Activated T-cell treated with anti-CD3 and anti-CD28 coated beads, Interleukin-2, amount 50 U/mL, for 24 hours (primary cell): ENCODE data around the gene TRIM46.
A peak's percentile ranks its signal among the peaks of the same experiment; 100 is the strongest.
"Not testable (repeated sequence)": the region's sequence is repeated elsewhere in the genome, so short reads cannot be mapped to it uniquely, and the experiment has no call there.

Source experiments
- DNase-seq: peaks from one replicate; pipeline ENCODE4 v3.0.0-alpha.2; 2020
- H3K27ac Mint-ChIP-seq: 2 replicates; pipeline ENCODE4 v1.8.0; 2020; ENCODE audit warnings: mild to moderate bottlenecking, mixed read lengths
- H3K27me3 Mint-ChIP-seq: 2 replicates; pipeline ENCODE4 v1.8.0; 2020; ENCODE audit warnings: mixed read lengths
- H3K36me3 Mint-ChIP-seq: 2 replicates; pipeline ENCODE4 v1.8.0; 2020; ENCODE audit warnings: low read depth, mixed read lengths
- H3K4me1 Mint-ChIP-seq: 2 replicates; pipeline ENCODE4 v1.8.0; 2020; ENCODE audit warnings: low read depth, mixed read lengths
- H3K4me3 Mint-ChIP-seq: 2 replicates; pipeline ENCODE4 v1.8.0; 2020; ENCODE audit warnings: mild to moderate bottlenecking, moderate library complexity, mixed read lengths
- H3K9me3 Mint-ChIP-seq: 2 replicates; pipeline ENCODE4 v1.8.0; 2020; ENCODE audit warnings: mixed read lengths

The TRIM46 gene

GRCh38 chr1:155133799-155134281 is 39.8 kb upstream of the TRIM46 start:
- H3K4me3 Mint-ChIP-seq: no peak overlapping the region
- peaks cover 38% of the 10 kb centered on the region for H3K36me3 Mint-ChIP-seq
- H3K27ac Mint-ChIP-seq: no peak overlapping the region
- DNase-seq: no peak
- peaks cover 51% of the 10 kb centered on the region for H3K4me1 Mint-ChIP-seq
- H3K27me3 Mint-ChIP-seq: peaks cover 2% of the 10 kb centered on the region
- no peaks in the 10 kb centered on the region for H3K9me3 Mint-ChIP-seq

GRCh38 chr1:155134322-155134721 is 39.3 kb upstream of the TRIM46 start:
- H3K27me3 Mint-ChIP-seq: no peaks in the 10 kb centered on the region
- H3K4me3 Mint-ChIP-seq: peak overlapping the region; percentile 100
- H3K4me1 Mint-ChIP-seq: peaks cover 49% of the 10 kb centered on the region
- peaks cover 43% of the 10 kb centered on the region for H3K36me3 Mint-ChIP-seq
- DNase-seq: no peak
- peak overlapping the region; percentile 100 for H3K27ac Mint-ChIP-seq
- no peaks in the 10 kb centered on the region for H3K9me3 Mint-ChIP-seq

- Mint-ChIP-seq H3K36me3 (peaks cover 49% of the 10 kb centered on the region), H3K27me3 (no peaks in the 10 kb centered on the region), H3K27ac (peak overlapping the region; percentile 100), H3K9me3 (no peaks in the 10 kb centered on the region), H3K4me3 (peak overlapping the region; percentile 100), H3K4me1 (peaks cover 47% of the 10 kb centered on the region)
- peak; percentile 81 for DNase-seq
Observed at GRCh38 chr1:155134880-155135414, 38.7 kb upstream of the TRIM46 start.

- Mint-ChIP-seq H3K9me3 (no peaks in the 10 kb centered on the region), H3K27ac (peak within 1 kb of the TSS; percentile 100), H3K4me3 (peak within 1 kb of the TSS; percentile 100), H3K27me3 (no peaks in the 10 kb centered on the region), H3K36me3 (peaks cover 53% of the 10 kb centered on the region), H3K4me1 (peaks cover 45% of the 10 kb centered on the region)
- DNase-seq: peak; percentile 96
Observed at GRCh38 chr1:155135415-155136028, 38.1 kb upstream of the TRIM46 start, which contains the start of gene SLC50A1. TSS of gene SLC50A1 (plus strand) at chr1:155135852. CDS start at chr1:155135912, 60 bp downstream.

GRCh38 chr1:155136748-155137147 is 36.9 kb upstream of the TRIM46 start:
- DNase-seq: peak; percentile 51
- H3K27ac Mint-ChIP-seq: peak overlapping the region; percentile 100
- H3K27me3 Mint-ChIP-seq: no peaks in the 10 kb centered on the region
- H3K4me3 Mint-ChIP-seq: peak overlapping the region; percentile 100
- peaks cover 47% of the 10 kb centered on the region for H3K4me1 Mint-ChIP-seq
- H3K9me3 Mint-ChIP-seq: no peaks in the 10 kb centered on the region
- H3K36me3 Mint-ChIP-seq: peaks cover 53% of the 10 kb centered on the region

- DNase-seq: no peak
- Mint-ChIP-seq H3K4me3 (peak overlapping the region; percentile 100), H3K36me3 (peaks cover 53% of the 10 kb centered on the region), H3K9me3 (no peaks in the 10 kb centered on the region), H3K27ac (peak overlapping the region; percentile 100), H3K27me3 (no peaks in the 10 kb centered on the region), H3K4me1 (peaks cover 47% of the 10 kb centered on the region)
Observed at GRCh38 chr1:155137154-155137949, 36.3 kb upstream of the TRIM46 start.

GRCh38 chr1:155139895-155140629 is 33.6 kb upstream of the TRIM46 start, which contains the start of gene DPM3:
TSS of gene DPM3 (minus strand) at chr1:155140531. CDS start at chr1:155140240, 291 bp downstream.
- Mint-ChIP-seq H3K27me3 (no peaks in the 10 kb centered on the region), H3K9me3 (no peaks in the 10 kb centered on the region), H3K4me3 (peak within 1 kb of the TSS; percentile 100), H3K36me3 (peaks cover 53% of the 10 kb centered on the region), H3K4me1 (peaks cover 41% of the 10 kb centered on the region), H3K27ac (peak within 1 kb of the TSS; percentile 97)
- DNase-seq: peak; percentile 92

- H3K9me3 Mint-ChIP-seq: no peaks in the 10 kb centered on the region
- peaks cover 47% of the 10 kb centered on the region for H3K36me3 Mint-ChIP-seq
- peaks cover 2% of the 10 kb centered on the region for H3K27me3 Mint-ChIP-seq
- DNase-seq: no peak
- peak overlapping the region; percentile 97 for H3K27ac Mint-ChIP-seq
- H3K4me3 Mint-ChIP-seq: peak overlapping the region; percentile 100
- peaks cover 35% of the 10 kb centered on the region for H3K4me1 Mint-ChIP-seq
Observed at GRCh38 chr1:155140630-155140953, 33.1 kb upstream of the TRIM46 start.

GRCh38 chr1:155141749-155142148 is 31.9 kb upstream of the TRIM46 start:
- no peak for DNase-seq
- peaks cover 36% of the 10 kb centered on the region for H3K36me3 Mint-ChIP-seq
- no peak overlapping the region for H3K27ac Mint-ChIP-seq
- H3K27me3 Mint-ChIP-seq: peaks cover 7% of the 10 kb centered on the region
- H3K9me3 Mint-ChIP-seq: no peaks in the 10 kb centered on the region
- H3K4me3 Mint-ChIP-seq: no peak overlapping the region
- peaks cover 31% of the 10 kb centered on the region for H3K4me1 Mint-ChIP-seq

GRCh38 chr1:155145491-155145890 is 28.2 kb upstream of the TRIM46 start:
- Mint-ChIP-seq H3K9me3 (no peaks in the 10 kb centered on the region), H3K27ac (no peak overlapping the region), H3K36me3 (no peaks in the 10 kb centered on the region), H3K27me3 (peaks cover 17% of the 10 kb centered on the region), H3K4me1 (peaks cover 8% of the 10 kb centered on the region), H3K4me3 (no peak overlapping the region)
- DNase-seq: no peak

GRCh38 chr1:155155996-155156643 is 17.5 kb upstream of the TRIM46 start:
- H3K27ac Mint-ChIP-seq, H3K4me1 Mint-ChIP-seq, H3K36me3 Mint-ChIP-seq, H3K27me3 Mint-ChIP-seq, H3K9me3 Mint-ChIP-seq, H3K4me3 Mint-ChIP-seq, DNase-seq: not testable (repeated sequence)

GRCh38 chr1:155158991-155159390 is 14.7 kb upstream of the TRIM46 start:
- Mint-ChIP-seq H3K4me1 (no peaks in the 10 kb centered on the region), H3K9me3 (no peaks in the 10 kb centered on the region), H3K4me3 (no peak overlapping the region), H3K27me3 (no peaks in the 10 kb centered on the region), H3K27ac (no peak overlapping the region), H3K36me3 (no peaks in the 10 kb centered on the region)
- no peak for DNase-seq

- H3K27me3 Mint-ChIP-seq: no peaks in the 10 kb centered on the region
- no peak overlapping the region for H3K27ac Mint-ChIP-seq
- no peaks in the 10 kb centered on the region for H3K9me3 Mint-ChIP-seq
- H3K4me3 Mint-ChIP-seq: no peak overlapping the region
- DNase-seq: no peak
- no peaks in the 10 kb centered on the region for H3K36me3 Mint-ChIP-seq
- H3K4me1 Mint-ChIP-seq: no peaks in the 10 kb centered on the region
Observed at GRCh38 chr1:155160128-155160527, 13.5 kb upstream of the TRIM46 start.

GRCh38 chr1:155162631-155163030 is 11.0 kb upstream of the TRIM46 start:
- DNase-seq, H3K9me3 Mint-ChIP-seq, H3K4me3 Mint-ChIP-seq, H3K27ac Mint-ChIP-seq, H3K27me3 Mint-ChIP-seq, H3K36me3 Mint-ChIP-seq, H3K4me1 Mint-ChIP-seq: not testable (repeated sequence)
